GM23248 (cell line): ENCODE measurements around the gene GATAD2A.

Experiments used
- EZH2 ChIP-seq: fragments of 200-600 bp; sonication (generic); IDR thresholded peaks from 2 replicates; pipeline ENCODE4 v1.6.1; 2018; ENCODE audit warnings: antibody characterized with exemption, mild to moderate bottlenecking; ENCODE audit not compliant: insufficient read depth, poor library complexity, severe bottlenecking
- EZH2phosphoT487 ChIP-seq: fragments of 200-600 bp; sonication (generic); IDR thresholded peaks from 2 replicates; pipeline ENCODE4 v1.6.1; 2018; ENCODE audit warnings: antibody characterized with exemption, moderate library complexity, mild to moderate bottlenecking, low read depth; ENCODE audit not compliant: insufficient read depth

- TF ChIP-seq EZH2: no peak
- no peak for TF ChIP-seq EZH2phosphoT487
Observed at GRCh38 chr19:19553670-19554069, 148.2 kb downstream of the GATAD2A start.
